HepG2 (cell line): ENCODE measurements around the gene PPP2R5E.

Experiments
- POLR2A ChIP-seq, 2 experiments: IDR thresholded peaks; 2 replicates each; pipeline ENCODE4 v1.6.1; 2011; ENCODE audit warnings: low read depth in 2 of 2, low read length in 2 of 2, mild to moderate bottlenecking in 1 of 2, moderate library complexity in 1 of 2; ENCODE audit not compliant: insufficient read depth in 1 of 2
- POLR2AphosphoS5 ChIP-seq: IDR thresholded peaks from 2 replicates; pipeline ENCODE4 v1.6.1; 2012; ENCODE audit warnings: low read depth, low read length
- RAD21 ChIP-seq: fragments of 450-650 bp; formaldehyde crosslinking; IDR thresholded peaks from 2 replicates; pipeline ENCODE4 v1.5.0; 2020; ENCODE audit warnings: mild to moderate bottlenecking
- SRSF9 ChIP-seq: fragments of 200-400 bp; formaldehyde crosslinking; IDR thresholded peaks from 2 replicates; pipeline ENCODE4 v1.6.1; 2018; ENCODE audit warnings: borderline replicate concordance, mild to moderate bottlenecking, low read depth, low read length; ENCODE audit not compliant: insufficient read depth, poor library complexity, severe bottlenecking
- ZNF598 ChIP-seq: sonication (generic); formaldehyde crosslinking; IDR thresholded peaks from 2 replicates; pipeline ENCODE4 v1.5.1; 2020; ENCODE audit warnings: mild to moderate bottlenecking, missing genetic modification reagents, borderline replicate concordance
- ZSCAN20 ChIP-seq: sonication (generic); formaldehyde crosslinking; IDR thresholded peaks from 2 replicates; pipeline ENCODE4 v1.4.0; 2020; ENCODE audit warnings: missing genetic modification reagents, mild to moderate bottlenecking, borderline replicate concordance
- TF ChIP-seq, protein P1 (sequence below): sonication (generic); formaldehyde crosslinking; IDR thresholded peaks from 2 replicates; pipeline ENCODE4 v1.8.1; 2022; ENCODE audit warnings: mild to moderate bottlenecking, missing genetic modification reagents
- TF ChIP-seq, protein P2 (sequence below): sonication (generic); formaldehyde crosslinking; IDR thresholded peaks from 2 replicates; pipeline ENCODE4 v1.5.1; 2020; ENCODE audit warnings: mild to moderate bottlenecking, missing genetic modification reagents, moderate library complexity

DNA sequence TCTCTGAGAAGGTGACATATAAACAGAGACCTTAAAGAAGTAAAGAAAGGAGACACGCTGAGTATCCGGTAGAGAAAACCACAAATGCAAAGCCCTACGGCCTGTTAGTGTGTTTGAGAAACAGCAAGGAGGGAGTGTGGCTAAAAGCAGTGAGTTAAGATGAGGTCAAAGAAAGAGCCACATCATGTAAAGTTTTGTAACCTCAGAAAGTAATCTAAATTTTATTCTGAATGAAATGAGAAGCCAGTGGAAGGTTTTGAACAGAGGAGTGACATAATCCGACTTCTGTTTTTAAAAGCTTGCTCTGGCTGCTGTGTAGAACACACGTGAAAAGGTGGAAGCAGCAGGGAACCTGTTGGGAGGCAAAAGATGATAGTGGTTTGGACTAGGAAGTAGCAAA lies 32.6 kb downstream of the PPP2R5E start:
- TF ChIP-seq SRSF9 (no peak), POLR2A (IDR thresholded peaks at IDR 0.05; ENCODE audit: insufficient read depth in 1 of 2, low read depth in 2 of 2, low read length in 2 of 2) (no peak), ZNF598 (CRISPR knock-in tag) (no peak), RAD21 (CRISPR knock-in tag) (no peak), POLR2AphosphoS5 (no peak), ZSCAN20 (CRISPR knock-in tag) (no peak)
- TF ChIP-seq, protein P1, sequence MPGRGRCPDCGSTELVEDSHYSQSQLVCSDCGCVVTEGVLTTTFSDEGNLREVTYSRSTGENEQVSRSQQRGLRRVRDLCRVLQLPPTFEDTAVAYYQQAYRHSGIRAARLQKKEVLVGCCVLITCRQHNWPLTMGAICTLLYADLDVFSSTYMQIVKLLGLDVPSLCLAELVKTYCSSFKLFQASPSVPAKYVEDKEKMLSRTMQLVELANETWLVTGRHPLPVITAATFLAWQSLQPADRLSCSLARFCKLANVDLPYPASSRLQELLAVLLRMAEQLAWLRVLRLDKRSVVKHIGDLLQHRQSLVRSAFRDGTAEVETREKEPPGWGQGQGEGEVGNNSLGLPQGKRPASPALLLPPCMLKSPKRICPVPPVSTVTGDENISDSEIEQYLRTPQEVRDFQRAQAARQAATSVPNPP (CRISPR knock-in tag), result no peak
- TF ChIP-seq, protein P2, sequence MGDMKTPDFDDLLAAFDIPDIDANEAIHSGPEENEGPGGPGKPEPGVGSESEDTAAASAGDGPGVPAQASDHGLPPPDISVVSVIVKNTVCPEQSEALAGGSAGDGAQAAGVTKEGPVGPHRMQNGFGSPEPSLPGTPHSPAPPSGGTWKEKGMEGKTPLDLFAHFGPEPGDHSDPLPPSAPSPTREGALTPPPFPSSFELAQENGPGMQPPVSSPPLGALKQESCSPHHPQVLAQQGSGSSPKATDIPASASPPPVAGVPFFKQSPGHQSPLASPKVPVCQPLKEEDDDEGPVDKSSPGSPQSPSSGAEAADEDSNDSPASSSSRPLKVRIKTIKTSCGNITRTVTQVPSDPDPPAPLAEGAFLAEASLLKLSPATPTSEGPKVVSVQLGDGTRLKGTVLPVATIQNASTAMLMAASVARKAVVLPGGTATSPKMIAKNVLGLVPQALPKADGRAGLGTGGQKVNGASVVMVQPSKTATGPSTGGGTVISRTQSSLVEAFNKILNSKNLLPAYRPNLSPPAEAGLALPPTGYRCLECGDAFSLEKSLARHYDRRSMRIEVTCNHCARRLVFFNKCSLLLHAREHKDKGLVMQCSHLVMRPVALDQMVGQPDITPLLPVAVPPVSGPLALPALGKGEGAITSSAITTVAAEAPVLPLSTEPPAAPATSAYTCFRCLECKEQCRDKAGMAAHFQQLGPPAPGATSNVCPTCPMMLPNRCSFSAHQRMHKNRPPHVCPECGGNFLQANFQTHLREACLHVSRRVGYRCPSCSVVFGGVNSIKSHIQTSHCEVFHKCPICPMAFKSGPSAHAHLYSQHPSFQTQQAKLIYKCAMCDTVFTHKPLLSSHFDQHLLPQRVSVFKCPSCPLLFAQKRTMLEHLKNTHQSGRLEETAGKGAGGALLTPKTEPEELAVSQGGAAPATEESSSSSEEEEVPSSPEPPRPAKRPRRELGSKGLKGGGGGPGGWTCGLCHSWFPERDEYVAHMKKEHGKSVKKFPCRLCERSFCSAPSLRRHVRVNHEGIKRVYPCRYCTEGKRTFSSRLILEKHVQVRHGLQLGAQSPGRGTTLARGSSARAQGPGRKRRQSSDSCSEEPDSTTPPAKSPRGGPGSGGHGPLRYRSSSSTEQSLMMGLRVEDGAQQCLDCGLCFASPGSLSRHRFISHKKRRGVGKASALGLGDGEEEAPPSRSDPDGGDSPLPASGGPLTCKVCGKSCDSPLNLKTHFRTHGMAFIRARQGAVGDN (CRISPR knock-in tag), result no peak
